Measurements from ENCODE around the gene TMEM109. TPM values are rescaled to one million over a fixed set of nuclear protein-coding genes. Genes with fewer than 3 reads are reported as not detected.

TMEM109 gene
- total RNA-seq, 1 donor from 2014 or later = 64.5 TPM

DNA sequence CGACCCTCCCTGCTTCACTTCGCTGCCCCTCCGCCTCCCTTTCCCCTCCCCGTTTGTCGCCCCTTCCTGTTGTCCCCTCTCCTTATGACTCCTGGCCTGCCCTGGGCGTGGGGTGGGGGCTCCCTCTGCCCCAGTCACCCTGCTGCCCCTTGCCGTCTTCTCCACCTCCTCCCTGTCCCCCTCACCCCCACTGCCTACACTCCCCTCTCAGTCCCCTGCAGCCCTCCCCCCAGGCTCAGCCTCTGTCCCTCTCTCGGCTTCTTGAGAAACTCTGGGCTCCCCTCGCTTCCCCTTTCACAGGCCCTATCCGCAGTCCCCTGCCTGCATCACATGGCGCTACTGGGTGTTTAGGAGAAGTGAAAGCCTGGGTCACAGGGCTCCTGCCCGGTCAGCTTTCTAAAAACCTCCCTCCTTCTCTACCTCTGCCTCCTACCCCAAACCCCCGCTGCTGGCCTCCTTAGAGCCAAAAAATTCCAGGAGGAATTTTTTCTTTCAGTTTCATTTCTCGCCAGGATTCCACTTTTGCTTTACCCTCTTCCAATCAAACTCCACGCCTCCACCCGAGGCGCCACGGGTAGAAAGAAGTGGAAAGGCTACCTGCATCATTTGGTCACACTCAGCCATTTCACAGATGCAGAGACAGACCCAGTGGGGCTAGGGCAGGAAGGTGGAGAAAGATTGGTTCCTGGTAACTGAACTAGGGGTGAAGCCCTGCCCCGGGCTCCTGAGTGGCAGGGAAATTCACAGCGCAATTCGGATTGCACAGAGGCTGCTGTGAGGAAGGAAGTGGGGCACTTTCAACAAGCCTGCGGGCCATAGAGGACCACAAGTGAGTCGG lies 38.2 kb downstream of the TMEM109 start, which contains the start of gene SLC15A3:
TSS of gene SLC15A3 (minus strand) at position 273 of the 838 bp plus-strand sequence. CDS start 625 bp downstream, outside the sequence.
- Histone ChIP-seq H3K4me3 (ENCODE audit: low read depth, low read length) (peak within 1 kb of the TSS; percentile 8), H3K36me3 (ENCODE audit: control insufficient read depth, insufficient read depth, low read length) (no peaks in the 10 kb centered on the region), H3K27me3 (ENCODE audit: control insufficient read depth, insufficient read depth, low read length) (peaks cover 24% of the 10 kb centered on the region)
- TF ChIP-seq, protein P1, sequence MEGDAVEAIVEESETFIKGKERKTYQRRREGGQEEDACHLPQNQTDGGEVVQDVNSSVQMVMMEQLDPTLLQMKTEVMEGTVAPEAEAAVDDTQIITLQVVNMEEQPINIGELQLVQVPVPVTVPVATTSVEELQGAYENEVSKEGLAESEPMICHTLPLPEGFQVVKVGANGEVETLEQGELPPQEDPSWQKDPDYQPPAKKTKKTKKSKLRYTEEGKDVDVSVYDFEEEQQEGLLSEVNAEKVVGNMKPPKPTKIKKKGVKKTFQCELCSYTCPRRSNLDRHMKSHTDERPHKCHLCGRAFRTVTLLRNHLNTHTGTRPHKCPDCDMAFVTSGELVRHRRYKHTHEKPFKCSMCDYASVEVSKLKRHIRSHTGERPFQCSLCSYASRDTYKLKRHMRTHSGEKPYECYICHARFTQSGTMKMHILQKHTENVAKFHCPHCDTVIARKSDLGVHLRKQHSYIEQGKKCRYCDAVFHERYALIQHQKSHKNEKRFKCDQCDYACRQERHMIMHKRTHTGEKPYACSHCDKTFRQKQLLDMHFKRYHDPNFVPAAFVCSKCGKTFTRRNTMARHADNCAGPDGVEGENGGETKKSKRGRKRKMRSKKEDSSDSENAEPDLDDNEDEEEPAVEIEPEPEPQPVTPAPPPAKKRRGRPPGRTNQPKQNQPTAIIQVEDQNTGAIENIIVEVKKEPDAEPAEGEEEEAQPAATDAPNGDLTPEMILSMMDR (IDR thresholded peaks at IDR 0.05; ENCODE audit: insufficient read depth, low read length, poor library complexity, severe bottlenecking) = no peak
- no peak for DNase-seq (ENCODE audit: low read depth)

DNA sequence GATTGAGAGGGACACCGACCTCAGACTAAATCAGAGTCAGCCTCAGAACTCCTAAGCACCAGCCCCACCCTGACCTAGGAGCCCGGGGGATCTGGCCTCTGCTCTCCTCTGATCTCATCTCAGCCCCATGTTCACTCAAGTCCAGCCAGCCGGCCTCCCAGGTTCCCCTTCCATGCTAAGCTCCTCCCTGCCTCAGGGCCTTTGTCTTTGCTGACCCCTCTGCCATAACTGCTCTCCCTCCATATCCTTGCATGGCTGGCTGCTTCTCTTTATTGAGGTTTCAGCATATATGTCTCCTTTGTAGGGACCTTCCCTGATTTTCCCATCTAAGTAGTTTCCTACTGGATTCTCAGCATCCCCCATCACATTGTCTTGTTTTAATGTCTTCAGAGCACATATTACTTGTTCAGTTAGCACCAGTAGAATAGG lies 38.8 kb downstream of the TMEM109 start:
- peaks cover 24% of the 10 kb centered on the region for H3K27me3 ChIP-seq (ENCODE audit: control insufficient read depth, insufficient read depth, low read length)
- H3K4me3 ChIP-seq (ENCODE audit: low read depth, low read length) = no peak overlapping the region
- no peaks in the 10 kb centered on the region for H3K36me3 ChIP-seq (ENCODE audit: control insufficient read depth, insufficient read depth, low read length)
- DNase-seq (ENCODE audit: low read depth) = no peak
- TF ChIP-seq, protein P1 (IDR thresholded peaks at IDR 0.05; ENCODE audit: insufficient read depth, low read length, poor library complexity, severe bottlenecking) = no peak

DNA sequence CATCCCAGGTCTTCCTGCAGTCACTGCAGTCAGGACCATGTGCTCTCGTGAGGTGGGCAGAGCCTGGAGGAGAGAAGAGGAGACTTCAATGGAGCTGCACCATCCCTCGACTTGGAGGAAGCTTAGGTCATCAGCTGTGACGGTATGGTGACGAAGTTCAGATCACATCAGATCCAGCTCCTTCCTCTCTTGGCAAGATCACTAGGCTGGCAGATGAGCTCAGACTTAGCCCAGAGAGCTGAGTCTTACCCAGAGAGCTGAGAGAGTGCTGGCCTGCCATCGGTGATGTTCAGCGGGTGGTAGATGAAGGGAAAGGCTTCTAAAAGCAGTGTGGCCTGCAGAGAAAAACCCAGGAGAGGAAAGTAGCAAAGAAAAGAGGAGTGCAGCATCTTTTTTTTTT lies 39.8 kb downstream of the TMEM109 start:
- TF ChIP-seq, protein P1 (IDR thresholded peaks at IDR 0.05; ENCODE audit: insufficient read depth, low read length, poor library complexity, severe bottlenecking) = no peak
- DNase-seq (ENCODE audit: low read depth) = no peak
- Histone ChIP-seq H3K4me3 (ENCODE audit: low read depth, low read length) (no peak overlapping the region), H3K36me3 (ENCODE audit: control insufficient read depth, insufficient read depth, low read length) (no peaks in the 10 kb centered on the region), H3K27me3 (ENCODE audit: control insufficient read depth, insufficient read depth, low read length) (peaks cover 24% of the 10 kb centered on the region)

DNA sequence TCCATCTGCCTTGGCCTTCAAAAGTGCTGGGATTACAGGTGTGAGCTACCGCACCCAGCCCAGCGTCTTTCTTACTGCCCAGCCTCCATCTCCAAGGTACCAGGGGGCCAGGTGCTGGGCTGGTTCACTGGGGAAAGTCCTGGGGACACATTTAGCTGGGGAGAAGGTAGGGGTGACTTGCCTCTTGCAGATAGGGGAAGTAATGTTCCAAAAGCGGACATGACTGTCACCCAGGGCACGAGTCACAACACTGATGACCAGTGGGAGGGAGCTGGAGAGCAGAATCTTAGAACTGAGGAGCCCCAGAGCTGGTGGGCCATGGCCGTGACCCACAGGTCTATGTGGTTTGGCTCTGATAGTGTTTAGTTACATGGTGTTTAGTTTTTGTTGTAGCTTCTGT lies 40.5 kb downstream of the TMEM109 start:
- H3K4me3 ChIP-seq (ENCODE audit: low read depth, low read length) = no peak overlapping the region
- H3K27me3 ChIP-seq (ENCODE audit: control insufficient read depth, insufficient read depth, low read length) = peaks cover 24% of the 10 kb centered on the region
- H3K36me3 ChIP-seq (ENCODE audit: control insufficient read depth, insufficient read depth, low read length) = no peaks in the 10 kb centered on the region
- TF ChIP-seq, protein P1 (IDR thresholded peaks at IDR 0.05; ENCODE audit: insufficient read depth, low read length, poor library complexity, severe bottlenecking) = no peak
- no peak for DNase-seq (ENCODE audit: low read depth)

DNA sequence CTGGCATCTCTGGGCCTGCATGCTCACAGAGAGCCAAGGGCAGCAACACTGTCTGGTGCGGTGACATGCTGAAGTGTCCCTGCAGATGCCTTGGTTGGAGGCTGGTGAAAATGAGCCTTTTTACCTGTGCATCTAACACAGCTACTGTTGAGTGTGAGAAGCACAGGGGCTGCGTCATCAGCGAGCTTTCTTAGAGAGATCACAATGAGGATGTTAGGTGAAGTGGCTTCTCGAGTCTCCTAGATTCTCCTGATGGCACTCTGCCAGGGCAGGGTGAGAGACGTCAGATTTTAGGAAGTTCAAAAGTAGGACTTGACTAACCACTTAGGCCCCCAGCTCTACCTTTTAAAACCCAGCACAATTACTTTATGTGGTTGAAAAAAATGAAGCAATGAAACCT lies 41.6 kb downstream of the TMEM109 start:
- TF ChIP-seq, protein P1 (IDR thresholded peaks at IDR 0.05; ENCODE audit: insufficient read depth, low read length, poor library complexity, severe bottlenecking) = no peak

More for the DNA sequence above, 41.6 kb downstream of the TMEM109 start:
- Histone ChIP-seq H3K36me3 (ENCODE audit: control insufficient read depth, insufficient read depth, low read length) (no peaks in the 10 kb centered on the region), H3K4me3 (ENCODE audit: low read depth, low read length) (no peak overlapping the region), H3K27me3 (ENCODE audit: control insufficient read depth, insufficient read depth, low read length) (peaks cover 19% of the 10 kb centered on the region)
- DNase-seq (ENCODE audit: low read depth) = no peak
